Erythroblast (primary cell): Measurements from ENCODE around the gene ZNF467.

Experiments used
- GATA1 ChIP-seq: IDR thresholded peaks from 2 replicates; pipeline ENCODE4 v1.6.1; 2011; ENCODE audit warnings: low read depth, mild to moderate bottlenecking, control low read depth, low read length, moderate library complexity
- POLR2A ChIP-seq: IDR thresholded peaks from 2 replicates; pipeline ENCODE4 v1.6.1; 2011; ENCODE audit warnings: mild to moderate bottlenecking, low read length

DNA sequence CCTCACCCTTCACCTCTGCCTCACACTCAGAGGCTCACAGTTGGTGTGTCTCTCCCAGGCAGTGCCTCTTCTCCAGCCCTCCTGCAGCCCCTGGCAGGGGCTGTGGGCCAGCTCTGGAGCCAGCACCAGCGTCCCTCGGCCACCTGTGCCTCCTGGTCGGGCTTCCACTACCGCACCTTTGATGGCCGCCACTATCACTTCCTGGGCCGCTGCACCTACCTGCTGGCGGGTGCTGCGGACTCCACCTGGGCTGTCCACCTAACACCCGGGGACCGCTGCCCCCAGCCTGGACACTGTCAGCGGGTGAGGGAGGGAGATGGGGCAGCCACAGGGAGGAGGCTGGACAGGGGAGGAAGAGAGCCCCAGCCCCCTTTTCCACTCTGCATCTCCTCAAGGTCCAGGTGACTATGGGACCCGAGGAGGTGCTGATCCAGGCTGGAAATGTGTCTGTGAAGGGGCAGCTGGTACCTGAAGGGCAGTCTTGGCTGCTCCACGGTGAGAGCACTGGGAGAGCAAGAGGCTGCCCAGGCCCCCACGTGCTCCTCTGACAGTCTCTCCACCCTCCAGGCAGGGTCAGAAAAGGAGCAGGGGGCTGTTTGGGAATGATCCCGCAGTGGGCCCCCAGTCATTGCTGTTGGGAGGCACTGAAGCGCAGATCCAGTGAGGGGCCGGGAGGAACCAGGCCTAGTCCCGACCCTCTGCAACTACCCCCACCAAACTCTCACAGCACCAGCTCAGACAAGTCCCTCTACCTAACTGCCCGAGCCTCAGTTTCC lies 4.4 kb upstream of the ZNF467 start:
- TF ChIP-seq POLR2A (no peak), GATA1 (no peak)
